Fibroblast of pulmonary artery (primary cell): ENCODE data around the gene GALK1.

Source experiments
- DNase-seq: peaks from one replicate; pipeline ENCODE4 v3.0.0-alpha.2; 2010; ENCODE audit warnings: low read depth
- H3K4me3 ChIP-seq: replicated peaks from 2 replicates; pipeline ENCODE4 v1.5.1; 2011; ENCODE audit warnings: low read depth, mild to moderate bottlenecking, control low read depth, low read length, moderate library complexity
- TF ChIP-seq, protein P1 (sequence below): IDR thresholded peaks from 2 replicates; pipeline ENCODE4 v1.5.1; 2011; ENCODE audit warnings: mild to moderate bottlenecking, control low read depth, low read length, inconsistent platforms; ENCODE audit errors: missing control alignments

GALK1 gene

DNA sequence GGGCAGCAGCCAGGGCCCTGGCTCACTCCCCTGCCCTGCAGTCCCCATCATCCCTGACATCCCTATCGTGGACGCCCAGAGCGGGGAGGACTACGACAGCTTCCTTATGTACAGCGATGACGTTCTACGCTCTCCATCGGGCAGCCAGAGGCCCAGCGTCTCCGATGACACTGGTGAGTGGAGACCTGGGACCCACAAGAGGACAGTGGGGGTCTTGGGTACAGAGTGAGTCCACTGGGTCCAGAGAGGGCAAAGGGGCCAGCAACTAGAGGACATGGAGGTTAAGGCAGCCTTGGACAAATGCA, 12.6 kb downstream of the GALK1 start:
- TF ChIP-seq, protein P1, sequence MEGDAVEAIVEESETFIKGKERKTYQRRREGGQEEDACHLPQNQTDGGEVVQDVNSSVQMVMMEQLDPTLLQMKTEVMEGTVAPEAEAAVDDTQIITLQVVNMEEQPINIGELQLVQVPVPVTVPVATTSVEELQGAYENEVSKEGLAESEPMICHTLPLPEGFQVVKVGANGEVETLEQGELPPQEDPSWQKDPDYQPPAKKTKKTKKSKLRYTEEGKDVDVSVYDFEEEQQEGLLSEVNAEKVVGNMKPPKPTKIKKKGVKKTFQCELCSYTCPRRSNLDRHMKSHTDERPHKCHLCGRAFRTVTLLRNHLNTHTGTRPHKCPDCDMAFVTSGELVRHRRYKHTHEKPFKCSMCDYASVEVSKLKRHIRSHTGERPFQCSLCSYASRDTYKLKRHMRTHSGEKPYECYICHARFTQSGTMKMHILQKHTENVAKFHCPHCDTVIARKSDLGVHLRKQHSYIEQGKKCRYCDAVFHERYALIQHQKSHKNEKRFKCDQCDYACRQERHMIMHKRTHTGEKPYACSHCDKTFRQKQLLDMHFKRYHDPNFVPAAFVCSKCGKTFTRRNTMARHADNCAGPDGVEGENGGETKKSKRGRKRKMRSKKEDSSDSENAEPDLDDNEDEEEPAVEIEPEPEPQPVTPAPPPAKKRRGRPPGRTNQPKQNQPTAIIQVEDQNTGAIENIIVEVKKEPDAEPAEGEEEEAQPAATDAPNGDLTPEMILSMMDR = no peak
- DNase-seq = no peak
- H3K4me3 ChIP-seq = no peak overlapping the region

DNA sequence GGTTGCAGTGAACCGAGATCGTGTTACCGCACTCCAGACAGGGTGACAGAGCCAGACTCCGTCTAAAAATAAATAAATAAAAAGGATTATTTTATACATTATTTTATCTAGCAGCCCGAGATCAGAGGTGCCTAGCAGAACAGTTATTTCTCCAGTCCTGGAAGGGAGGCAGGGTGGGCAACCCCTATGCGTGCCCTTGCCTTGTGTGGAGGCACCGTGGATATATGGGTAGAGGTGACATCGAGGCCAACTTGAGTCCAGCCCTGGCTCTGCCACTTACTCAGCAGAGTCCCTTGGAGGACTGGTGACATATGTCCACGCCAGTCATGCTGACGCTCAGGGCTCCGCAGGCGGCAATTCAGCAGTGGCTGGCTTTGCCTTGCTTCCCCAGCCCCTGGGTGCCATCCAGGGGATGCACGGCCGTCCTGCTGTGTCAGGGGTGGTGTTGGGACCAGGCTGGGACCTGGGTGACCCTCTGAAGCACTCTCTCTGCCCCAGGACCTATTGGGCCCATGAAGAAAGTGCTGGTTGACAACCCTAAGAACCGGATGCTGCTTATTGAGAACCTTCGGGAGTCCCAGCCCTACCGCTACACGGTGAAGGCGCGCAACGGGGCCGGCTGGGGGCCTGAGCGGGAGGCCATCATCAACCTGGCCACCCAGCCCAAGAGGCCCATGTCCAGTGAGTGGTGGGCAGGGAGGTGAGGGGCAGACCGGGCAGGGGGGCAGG, 13.2 kb downstream of the GALK1 start:
- TF ChIP-seq, protein P1 = no peak
- no peak overlapping the region for H3K4me3 ChIP-seq
- no peak for DNase-seq

DNA sequence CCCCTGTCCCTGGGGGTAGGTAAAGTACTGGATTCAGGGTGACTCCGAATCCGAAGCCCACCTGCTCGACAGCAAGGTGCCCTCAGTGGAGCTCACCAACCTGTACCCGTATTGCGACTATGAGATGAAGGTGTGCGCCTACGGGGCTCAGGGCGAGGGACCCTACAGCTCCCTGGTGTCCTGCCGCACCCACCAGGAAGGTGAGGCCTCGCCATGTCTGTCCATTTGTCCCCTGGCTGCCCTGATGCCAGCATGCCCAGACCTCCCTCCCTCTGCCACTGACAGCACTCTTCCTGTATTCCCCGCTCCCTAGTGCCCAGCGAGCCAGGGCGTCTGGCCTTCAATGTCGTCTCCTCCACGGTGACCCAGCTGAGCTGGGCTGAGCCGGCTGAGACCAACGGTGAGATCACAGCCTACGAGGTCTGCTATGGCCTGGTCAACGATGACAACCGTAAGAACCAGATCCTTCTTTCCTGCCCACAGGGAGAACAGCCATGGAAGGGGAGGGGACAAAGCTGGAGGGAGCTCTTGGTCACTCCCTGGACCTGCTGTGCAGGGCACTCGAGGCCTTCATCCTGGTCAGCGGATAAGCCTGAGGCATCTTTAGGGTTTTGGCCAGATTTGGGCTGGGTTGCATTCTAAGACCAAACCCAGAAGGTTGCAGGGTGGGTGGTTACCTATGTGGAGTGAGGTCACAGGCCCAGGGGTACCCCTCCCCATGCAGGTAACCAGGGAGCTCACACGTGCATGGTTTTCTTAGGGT, 14.2 kb downstream of the GALK1 start:
- TF ChIP-seq, protein P1 = no peak
- no peak overlapping the region for H3K4me3 ChIP-seq
- DNase-seq = no peak

DNA sequence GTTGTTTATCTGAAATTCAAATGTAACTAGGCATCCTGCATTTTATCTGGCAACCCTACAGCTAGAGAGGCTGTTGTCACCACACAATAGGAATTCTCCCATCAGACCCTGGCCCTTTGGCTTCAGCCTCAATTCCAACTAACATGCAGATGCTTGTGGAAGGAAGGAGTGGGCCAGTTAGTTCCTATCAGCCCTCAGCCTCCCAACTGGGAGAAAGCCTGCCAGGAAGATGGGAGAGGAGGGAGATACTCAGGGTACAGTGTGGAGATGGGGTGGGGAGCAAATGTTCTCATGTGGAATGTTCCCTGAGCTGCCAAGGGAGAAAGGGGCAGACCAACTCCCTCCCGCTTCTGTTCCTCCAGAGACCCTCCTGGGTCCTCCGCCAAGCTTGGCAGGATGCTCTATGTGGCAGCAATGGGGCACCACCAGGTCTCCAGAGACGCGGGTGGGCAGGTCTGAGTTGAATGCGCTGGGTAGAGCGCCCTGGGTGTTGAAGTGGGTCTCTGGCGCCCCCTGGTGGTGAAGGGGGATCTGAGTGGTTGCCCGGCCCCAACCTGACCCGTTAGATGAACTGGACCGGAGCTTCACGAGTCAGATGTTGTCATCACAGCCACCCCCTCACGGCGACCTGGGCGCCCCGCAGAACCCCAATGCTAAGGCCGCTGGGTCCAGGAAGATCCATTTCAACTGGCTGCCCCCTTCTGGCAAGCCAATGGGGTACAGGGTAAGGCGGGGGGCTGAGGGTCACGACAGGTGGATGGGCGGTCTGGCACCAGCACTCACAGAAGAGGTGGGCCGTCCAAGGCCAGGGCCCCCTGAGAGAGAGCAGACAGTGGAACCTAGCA, 15.2 kb downstream of the GALK1 start:
- TF ChIP-seq, protein P1 = peak; percentile 79
- DNase-seq = peak; percentile 75
- no peak overlapping the region for H3K4me3 ChIP-seq

DNA sequence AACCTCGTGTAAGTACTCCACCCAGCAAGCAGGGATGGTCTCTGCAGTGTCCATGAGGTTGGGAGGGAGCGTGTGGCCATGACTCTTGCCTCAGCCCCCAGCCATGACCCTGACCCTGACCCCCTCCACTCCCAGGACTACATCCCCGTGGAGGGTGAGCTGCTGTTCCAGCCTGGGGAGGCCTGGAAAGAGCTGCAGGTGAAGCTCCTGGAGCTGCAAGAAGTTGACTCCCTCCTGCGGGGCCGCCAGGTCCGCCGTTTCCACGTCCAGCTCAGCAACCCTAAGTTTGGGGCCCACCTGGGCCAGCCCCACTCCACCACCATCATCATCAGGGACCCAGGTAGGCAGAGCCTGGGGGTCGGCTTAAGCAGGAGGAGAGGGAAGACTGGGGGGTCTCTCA, 16.3 kb downstream of the GALK1 start:
- no peak for DNase-seq
- H3K4me3 ChIP-seq = no peak overlapping the region
- TF ChIP-seq, protein P1 = no peak

DNA sequence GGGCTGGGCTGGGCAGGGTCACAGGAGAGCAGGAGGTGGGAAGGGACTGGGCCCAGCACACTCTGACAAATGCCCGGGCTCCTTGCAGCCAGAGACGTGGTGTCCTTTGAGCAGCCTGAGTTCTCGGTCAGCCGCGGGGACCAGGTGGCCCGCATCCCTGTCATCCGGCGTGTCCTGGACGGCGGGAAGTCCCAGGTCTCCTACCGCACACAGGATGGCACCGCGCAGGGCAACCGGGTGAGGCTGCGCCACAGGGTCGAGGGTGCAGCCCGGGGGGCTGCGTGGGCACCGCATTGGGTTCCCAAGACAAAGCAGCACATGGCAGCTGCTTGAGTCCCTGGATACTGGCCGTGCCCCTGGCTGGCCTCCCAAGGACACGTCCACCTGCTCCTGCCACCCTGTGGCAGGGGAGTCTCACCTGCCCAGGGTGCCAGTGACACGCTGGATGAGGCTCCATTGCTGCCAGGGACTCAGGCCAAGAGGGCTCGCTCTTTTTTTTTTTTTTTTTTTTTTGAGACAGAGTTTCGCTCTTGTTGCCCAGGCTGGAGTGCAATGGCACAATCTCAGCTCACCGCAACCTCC, 21.3 kb downstream of the GALK1 start:
- TF ChIP-seq, protein P1 = no peak
- DNase-seq = no peak

More for the DNA sequence above, 21.3 kb downstream of the GALK1 start:
- no peak overlapping the region for H3K4me3 ChIP-seq
